ENCODE results near the gene CDIPT.

Gene CDIPT

GRCh38 chr16:29809031-29809747 lies 53.8 kb downstream of the CDIPT start:
- DNase-seq: no peak
